Glomerular visceral epithelial cell (primary cell): Measurements from ENCODE around the gene ZNF827.

Source experiments
- DNase-seq: peaks from one replicate; pipeline ENCODE4 v3.0.0-alpha.2; 2016; ENCODE audit errors: extremely low spot score

The ZNF827 gene

DNA sequence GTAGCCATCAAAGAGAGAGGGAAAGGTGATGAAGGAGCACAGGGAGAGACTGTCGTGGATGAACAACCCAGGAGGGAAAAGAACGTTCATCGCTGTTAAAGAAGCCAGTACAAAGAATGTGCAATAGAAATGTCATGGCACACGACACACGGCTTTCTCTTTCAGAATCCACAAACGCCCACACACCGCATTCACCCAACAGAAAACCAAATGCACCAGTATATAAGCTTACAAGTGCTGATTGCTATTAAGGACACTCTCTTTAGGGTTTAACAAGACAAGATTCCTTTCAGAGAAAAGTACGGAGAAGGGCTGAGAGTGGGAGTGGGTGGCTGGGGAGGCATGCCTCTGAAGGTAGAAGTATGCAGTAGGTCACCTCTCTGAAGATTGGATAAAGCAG, 178.4 kb downstream of the ZNF827 start:
- no peak for DNase-seq

DNA sequence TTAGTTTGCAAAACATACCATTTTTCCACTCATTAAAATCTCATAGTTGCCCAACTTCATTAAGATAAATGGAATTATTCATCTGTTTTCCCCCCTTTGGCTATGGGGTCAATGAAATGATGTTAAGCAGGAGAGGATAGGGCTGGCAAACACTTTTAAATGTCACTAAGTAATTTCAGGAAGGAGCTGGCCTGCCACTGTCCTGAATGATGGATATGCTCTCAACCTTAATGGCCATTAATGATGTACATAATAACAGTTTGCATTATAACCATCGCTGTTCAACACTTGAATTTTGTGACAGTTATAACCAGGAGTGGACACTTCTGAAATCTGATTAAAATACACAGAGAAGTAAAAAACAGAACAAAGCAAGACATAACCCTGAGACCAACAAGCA, 181.4 kb downstream of the ZNF827 start:
- DNase-seq = no peak

DNA sequence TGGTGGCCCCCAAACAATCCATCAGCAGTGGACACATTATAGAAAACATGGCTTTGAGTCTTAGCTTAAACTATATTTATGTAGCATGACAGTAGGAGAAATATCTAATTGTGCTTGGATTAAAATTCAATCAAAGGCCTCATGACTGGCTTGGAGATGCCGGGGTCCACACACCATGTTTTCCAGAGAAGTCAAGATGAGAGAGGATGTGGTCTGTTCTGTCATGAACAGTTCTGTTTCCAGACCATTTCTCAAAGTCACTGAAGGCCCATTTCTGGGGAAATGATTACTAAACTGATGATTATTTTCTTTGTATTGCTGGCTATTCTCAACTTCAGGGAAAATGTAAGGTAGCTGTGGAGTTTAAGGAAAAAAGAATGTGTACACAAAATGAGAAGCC, 182.4 kb downstream of the ZNF827 start:
- no peak for DNase-seq

DNA sequence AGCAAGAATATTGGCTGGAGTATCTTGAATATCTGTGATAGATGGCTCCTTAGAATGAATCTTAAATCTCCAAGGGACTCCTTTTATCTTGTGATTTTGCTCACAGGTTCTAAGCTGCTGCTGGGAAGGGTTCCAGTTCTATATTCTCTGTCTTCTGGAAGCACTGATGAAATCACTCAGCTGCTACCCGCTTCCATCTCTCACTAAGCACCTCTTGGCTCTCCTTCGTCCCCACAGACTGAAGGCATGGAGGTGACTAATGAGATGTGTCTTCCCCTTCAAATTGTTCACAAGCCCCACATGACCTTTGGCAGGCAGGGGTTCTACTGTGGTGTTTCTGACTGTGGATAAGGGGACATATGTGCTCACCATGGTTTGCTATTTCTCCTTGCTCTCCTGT, 182.8 kb downstream of the ZNF827 start:
- DNase-seq = no peak

DNA sequence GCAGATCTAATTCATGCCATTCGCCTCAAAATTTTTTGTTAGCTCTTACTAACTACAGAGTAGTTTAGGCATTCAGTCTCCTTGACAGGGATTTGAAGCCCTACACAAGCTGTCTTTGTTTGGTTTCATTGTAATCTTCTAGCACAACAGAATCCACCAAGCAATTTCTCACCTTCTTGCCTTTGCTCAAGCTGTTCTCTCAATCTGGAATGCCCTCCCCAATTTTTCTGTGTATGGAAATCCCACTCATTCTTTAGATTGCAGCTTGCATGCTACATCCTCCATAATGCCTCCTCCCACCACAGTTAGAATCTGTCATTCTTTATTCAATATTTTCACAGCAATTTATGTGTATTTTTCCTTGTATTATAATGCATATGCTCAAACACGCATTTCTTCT, 195.0 kb downstream of the ZNF827 start:
- no peak for DNase-seq

DNA sequence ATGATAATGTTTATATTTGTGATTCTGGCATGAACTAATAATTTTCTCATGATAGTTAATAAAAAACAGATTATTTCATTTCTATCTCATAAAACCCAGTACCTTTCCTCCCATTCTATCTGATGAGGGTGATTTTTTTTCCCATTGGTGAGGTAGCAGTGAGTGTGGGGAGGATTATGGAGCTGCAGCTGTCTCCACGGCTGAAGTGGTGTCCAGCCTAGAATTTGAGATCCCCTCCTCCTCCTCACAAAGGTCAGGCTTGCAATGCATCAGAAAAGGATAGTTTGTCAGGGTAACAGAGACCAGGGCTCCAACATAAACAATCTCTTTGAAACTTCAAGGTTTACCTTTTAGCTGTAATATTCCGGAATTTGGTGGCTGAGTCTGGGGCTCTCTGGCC, 197.8 kb downstream of the ZNF827 start:
- no peak for DNase-seq

DNA sequence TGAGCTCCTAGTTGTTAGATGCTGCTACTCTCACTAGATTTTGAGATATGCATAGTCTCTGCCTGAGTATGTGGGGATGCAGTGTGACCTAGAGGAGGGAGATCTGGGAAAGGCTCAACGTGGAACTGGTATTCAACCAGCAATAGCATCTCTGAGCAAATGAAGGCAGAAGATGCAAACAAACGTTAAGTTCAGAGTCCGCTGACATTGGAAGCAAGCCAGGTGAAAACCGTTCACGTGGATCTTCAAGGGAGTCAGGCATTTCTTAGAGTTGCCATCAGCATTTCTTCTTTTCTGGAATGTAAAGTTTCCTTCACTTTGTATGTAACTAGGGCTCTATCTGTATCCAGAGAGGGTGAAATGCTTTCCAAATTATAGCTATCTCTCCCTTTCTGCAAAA, 198.8 kb downstream of the ZNF827 start:
- DNase-seq = peak; percentile 55

DNA sequence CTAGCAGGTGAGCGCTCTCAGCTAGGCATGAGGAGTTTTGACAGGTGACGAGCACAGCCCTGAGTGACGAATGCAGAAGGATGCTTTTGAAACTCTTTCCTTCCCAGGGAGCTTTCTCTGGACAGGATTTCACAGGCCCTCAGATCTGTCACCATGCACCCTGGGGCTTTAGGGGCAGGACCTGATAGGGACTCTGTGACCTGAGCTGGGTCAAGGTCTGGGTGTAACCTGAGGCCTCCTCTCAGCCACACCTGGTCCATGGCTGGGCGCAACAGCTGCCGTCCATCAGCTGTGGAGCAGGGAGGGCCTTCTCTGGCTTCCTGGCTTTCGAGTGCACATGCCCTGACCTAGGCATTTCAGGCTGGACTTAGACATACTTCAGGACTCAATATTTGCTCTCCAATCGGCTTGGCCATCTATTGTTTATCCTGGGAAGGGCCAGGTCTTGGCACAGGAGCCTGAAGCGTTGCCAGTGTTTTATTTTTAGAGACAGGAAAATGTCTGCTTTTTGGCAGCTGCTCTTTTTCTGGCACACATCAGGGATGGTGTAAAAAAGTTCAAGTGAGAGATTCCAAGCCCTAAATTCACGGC, 202.3 kb downstream of the ZNF827 start:
- no peak for DNase-seq

DNA sequence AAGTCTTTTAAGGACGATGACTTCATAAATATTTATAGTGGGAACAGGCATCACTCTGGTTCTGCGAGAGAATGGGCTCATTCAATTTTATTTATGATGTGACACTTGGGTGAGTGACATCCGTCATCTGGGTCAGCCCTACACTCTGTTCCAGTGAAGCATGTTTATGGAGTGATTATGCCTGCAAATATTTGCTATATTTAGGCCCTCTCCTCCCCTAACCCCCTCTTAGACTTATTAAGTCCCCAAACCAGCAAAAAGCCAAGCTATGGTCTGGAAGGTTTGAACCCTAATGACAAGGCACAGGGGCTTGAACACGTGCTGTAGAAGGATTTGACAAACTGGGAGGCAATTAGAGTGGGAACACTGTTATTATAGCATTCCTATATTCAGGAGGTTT, 202.8 kb downstream of the ZNF827 start:
- no peak for DNase-seq

DNA sequence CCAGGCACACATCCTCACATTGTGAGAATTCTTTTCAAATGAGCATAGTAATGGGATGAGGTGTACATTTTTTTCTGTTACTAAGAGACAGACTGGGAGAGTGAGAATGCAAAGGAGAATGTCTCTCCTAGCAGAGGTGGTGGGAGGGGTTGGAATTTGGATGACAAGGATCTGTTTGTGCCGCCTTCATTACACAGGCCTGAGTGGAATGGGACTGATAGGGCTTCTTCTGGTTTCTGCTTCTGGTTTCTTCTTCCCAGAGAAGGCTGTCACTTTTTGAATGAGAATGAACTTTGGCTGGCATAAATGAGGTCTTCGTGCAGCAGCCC, 203.3 kb downstream of the ZNF827 start:
- peak; percentile 96 for DNase-seq

DNA sequence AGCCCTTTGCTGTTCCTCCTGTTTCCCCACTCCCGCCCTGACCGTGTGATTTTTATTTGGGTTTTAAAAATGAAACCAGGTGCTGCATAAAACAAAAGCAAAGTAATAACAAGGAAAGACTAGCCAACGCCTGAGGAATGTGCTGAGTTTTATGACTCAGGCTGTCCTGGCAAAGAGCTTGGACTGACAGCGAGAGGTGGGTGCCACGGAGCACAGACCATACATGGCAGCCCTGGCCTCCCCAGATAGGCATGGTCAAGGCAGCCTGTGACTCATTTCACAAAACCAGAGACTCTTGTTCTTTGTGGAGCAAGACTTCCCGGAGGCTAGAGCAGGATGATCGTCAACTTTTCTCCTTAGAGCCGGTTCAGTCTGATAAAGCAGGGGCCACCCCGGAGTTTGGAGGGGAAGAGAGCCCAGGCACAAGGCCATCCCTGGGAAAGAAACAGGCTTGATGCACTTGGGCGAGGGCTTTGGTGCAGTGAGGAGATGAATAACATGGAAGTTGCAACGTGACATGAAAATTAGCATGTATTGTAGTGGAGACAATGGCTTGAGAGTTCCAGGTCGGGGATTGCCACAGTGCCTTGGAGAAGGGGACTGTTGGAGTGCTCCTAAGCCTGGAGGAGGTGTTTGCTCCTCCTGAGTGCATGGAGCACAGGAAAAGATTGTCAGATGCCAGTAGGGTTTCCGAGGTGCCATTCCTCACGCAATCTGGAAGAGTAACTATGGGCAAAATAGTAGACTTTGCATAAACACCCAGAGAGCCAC, 203.9 kb downstream of the ZNF827 start:
- DNase-seq = peak; percentile 99

DNA sequence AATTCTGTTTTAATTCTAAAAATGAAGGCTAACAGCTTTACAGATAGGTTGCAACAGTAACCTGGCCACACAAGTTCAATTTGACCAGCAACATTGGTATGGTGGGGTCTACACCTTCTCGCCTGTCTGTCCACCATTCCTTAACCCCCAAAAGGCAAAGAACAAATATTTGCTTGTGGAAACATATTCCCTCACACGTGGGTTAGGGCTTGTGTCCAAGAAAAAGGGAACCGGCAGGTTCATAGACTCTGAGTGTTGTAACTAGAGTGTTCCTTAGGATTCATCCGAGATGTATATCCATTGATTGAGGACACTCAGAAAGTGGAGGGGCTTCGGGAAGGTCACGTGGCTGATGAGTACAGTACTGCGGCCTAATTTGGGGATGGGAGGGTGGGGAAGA, 204.6 kb downstream of the ZNF827 start:
- DNase-seq = no peak

DNA sequence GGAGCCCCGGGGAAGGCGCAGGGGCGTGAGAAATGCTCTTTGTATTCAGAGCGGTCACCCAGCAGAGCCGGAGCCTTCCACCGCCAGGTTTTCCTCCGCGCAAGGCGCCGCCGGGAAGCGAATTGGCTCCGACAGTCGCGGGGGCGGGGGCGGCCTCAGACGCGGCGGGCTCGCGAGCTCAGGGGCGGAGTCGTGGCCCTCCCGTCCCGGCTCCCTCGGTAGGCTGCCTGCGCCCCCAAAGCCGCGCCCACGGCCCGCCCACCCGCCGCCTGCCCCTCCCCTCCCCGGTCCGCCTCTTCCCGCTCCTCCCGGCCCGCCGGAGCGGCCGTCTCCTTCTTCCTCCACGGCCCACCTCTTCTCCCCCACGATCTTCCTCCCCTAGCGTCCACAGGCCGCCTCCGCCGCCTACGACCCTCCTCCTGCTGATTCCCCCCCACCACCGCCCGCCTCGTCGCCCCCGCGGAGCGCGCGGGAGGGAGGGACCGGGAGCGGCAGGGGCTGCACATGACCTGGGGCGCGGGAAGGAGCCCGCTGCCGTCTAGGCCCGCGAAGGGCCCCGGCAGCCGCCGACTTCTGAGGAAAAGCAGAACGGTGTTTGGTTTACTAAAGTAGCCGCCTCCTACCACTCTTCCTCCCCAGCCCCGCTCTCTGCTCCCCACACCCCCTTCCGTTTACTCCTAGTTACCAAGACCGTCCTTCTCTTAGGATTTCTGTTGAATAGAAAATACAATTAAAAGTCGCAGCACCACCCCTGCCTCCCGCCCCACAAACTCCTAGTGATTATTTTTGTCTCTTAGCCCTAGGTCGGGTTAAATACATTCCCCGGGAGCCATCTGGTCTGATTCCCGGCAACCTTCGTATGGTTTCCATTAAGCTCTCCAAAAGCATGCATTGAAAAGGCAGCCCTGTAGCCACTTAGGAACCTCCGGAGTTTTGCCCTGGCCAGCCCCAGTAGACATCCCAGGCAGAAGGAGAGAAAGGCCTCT, 205.4 kb downstream of the ZNF827 start:
- DNase-seq = peak; percentile 97

DNA sequence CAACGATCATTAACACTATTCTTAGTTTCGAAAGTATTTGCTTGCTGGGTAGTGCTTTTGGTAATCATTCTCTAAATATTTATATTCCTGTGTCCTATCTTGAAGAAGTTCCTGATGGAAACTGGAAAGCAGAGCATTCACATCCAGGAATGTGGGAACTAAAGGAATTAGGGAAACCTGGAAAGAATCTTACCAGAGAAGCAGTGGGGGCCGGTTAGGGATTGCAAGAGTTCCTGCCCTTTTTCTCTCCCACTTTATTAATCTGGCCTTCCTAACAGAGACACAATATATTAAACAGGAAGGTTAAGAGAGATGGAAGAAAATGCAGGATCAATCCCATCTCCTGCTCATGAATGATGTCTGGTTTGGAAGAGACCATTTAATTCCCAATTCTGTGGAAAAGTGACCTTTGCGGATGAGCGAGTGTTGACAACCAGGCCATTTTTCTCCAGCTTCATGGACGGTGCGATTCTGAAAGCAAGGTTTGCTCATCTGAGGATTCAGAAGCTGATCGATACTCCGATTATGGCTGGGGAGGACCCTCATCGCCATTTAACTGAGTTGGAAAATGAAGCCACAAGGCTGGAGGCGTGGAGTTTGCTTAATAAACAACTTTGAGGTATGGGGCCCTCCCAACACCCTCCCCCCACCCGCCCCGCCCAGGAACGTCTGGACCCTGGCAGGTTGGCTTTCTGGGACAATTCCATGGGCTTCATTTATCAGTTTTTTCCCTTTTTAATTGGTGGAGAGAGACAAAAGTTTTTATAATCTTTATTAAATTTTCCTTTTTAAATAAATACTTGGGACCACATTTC, 206.4 kb downstream of the ZNF827 start:
- peak; percentile 47 for DNase-seq

DNA sequence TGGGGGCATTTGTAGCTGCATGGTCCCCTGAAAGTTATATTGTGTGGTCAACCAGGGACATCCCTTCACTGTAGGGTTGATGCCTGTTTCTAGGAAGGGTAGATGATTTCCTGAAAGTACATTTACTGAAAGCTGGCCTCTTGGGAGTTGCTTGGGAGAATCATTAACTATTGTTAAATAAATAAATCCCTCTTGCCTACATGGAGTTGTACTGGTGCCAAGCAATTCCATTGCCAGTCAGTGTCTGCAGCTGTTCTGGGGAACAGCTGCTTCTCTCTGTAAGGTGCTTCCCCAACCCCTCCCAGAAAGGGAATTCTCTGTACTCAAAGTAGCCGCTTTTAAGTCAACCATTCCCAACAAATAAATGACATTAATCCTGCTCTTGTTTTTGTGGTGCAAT, 207.6 kb downstream of the ZNF827 start:
- DNase-seq = peak; percentile 95

DNA sequence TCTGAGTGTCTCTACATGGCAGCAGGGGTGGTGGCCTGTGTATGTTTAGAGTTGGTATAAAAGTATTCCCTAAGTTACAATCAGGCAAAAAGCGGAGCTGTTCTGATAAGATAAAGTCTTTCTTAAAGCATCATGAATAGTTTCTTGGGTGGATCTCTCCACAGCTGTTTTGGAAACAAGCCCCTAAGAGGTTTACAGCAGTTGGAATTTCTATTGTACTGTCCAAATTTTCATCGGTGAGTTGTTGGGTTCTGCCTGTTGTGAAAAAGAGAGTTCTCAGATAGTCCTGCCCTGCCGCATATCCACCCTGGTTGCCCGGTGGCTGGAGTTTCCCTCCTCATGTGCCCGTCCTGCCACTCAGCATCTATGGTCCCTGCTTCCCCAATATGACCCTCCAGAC, 208.6 kb downstream of the ZNF827 start:
- no peak for DNase-seq

DNA sequence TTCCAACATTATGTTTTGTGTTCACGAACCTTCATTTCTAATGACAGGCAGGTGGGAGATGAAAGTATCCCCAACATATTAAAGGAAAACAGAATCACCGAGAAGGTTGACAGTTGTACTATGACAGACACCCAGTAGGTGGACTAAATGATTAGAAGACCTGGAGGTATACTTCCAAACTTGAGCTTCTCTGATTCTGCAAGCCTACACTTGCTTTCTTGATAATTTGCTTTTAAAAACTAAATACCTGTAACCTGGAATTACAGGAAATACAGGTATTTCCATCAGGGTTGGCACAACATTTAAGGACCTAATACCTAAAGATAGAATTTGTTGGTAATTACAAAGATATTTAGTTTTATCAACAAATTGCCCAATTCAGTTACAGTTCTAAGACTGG, 215.3 kb downstream of the ZNF827 start:
- no peak for DNase-seq

DNA sequence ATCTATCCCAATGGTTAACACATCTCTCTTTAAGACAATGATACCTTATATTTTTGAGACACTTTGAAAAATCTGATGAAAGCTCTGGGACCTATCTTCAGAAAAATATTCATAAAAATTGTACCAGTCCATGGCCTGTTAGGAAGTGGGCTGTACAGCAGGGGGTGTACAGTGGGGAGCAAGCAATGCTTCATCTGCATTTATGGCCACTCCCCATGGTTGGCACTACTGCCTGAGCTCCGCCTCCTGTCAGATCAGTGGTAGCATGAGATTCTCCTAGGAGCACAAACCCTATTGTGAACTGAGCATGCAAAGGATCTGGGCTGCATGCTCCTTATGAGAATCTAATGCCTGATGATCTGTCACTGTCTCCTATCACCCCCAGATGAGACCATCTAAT, 216.1 kb downstream of the ZNF827 start:
- no peak for DNase-seq

DNA sequence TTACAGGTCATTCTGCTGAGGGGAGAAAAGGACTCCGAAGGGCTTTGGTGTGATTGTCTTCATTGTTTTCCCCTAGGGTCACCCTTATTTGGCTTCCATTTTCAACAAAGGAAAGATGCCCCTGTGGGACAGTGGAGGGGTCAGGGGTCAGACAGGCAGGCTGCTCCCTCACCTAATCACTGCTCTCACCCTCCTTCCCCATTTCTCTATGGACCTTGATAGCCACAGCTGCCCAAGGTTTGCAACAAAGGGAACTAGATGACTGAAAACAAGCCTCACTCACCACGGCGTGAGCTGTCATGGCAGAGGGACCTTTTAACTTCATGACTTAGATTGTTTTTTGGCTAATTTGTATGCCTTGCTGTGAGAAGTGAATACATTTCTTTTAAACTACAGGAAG, 218.0 kb downstream of the ZNF827 start:
- no peak for DNase-seq

DNA sequence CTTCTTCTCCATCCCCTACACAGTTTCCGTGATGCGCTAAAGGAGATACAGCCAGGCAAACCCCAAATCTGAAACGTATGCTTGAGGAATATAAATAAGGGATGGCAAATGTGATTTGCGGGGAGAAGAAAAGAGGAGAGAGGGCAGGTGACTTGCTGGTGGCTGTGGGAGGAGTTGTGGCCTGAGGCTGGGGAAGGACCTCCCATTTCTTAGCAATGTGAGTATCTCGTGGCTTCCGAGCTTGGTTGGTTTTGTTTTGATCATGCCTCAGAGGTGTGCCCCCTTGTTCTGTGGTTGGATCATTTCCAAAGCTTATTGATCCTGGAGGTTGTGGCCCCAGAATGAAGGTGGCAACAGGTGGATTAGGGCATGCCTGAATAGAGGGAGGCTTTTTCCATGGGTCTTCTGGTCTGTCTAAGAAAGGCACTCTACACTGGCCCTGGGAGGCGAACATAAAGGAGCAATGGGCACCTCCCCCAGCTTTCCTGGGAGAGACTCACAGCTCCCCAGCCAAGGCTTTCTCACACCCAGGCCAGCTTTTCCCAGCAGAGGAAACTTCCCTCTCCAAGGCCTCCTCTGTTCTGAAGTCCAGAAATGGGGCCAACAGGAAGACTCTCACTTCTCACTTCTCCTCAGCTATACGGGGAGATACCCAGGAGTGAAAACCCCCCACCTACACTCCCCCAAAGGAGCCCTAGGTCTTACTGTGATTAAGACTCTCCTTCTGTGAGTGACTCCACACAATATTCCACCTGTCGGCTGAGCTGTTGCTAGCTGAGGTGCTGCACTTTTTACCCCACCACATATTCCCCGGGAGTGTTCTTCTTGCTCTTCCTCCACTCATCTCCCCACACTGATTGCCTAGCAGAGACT, 218.6 kb downstream of the ZNF827 start:
- DNase-seq = no peak

DNA sequence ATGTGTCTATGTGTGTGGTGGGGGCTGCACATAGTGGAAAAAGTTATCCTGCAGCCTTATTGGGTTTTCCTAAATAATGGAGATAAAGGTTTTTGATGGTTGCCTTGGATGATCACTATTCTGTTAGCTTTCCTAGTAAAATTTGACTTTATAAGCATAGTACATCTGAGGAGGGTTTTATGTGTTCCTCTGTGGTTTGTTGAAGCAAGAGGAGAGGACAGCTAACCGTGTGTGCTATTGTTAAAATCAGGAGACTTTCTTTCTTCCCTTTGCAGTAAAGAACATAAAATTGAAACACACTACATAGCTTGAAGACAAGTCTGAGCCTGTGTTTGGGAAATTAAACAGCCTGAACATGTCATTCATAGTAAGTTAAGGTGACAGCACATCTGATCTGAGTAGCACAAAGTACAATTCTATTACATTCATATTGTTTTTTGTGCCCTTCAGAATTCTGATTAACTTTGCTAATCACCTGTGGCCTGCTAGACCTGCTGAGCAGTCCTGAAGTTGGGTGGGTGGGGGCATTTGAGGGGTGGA, 221.9 kb downstream of the ZNF827 start:
- DNase-seq = no peak
